AG08396 (cell line): ENCODE data around the gene RIIAD1.
"Not testable (repeated sequence)": the region's sequence is repeated elsewhere in the genome, so short reads cannot be mapped to it uniquely, and the experiment has no call there.

Experiments used
- DNase-seq: peaks from one replicate; pipeline ENCODE4 v3.0.0; 2012; ENCODE audit warnings: low spot score, mixed read lengths

Gene RIIAD1

DNA sequence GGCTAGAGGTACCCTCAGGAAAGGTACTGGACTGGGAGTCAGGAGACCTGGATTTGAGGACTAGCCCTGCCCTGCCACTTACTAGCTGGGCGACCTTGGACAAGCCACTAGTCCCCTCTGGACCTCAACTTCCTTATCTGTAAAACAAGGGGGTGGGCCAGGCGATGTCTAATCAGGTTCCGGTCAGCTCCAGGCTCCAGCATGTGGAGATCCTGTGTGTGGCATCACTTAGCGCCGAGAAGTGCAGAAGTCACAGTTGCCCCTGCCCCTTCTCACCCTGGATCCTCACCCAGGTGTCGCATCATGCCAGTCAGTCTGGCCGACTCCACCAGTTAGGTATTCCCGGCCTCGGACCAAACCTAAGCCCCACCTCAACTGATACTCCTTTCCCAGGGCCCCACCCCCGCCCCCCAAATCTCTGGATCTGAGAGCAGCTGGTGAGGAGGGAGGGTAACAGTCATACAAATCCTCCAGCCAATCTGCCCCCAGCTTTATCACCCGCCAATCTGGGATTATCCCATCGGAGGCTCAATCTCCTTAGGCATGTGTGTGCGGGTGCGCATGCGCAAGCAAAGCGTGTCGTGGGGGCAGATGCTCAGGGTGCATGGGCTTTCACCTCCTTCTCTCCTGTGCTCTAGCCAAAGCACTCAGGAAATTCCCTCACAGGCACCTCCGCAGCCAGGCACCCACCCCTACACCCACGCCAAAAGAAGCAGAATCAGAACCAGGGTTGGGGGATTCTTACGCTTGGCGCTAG lies 10.1 kb upstream of the RIIAD1 start:
- no peak for DNase-seq

DNA sequence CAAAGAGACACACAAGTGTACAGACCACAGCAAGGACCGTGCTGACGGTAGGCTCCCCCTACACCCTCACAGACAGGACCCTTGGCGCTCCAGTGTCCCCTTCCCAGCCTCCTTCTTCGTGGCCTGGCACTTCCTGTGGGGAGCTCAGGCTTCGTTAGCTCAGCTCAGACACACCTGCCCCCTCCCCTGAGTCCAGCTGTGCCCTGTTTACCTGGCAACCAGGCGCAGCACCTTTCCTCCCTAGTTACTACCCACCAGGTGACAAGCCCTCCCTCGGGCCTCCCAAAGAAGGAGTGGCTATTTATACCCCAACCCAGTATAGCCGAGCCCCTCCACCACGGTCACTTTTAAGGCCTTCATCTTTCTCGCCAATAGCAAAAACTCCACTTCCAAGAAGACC lies 9.4 kb upstream of the RIIAD1 start:
- no peak for DNase-seq

DNA sequence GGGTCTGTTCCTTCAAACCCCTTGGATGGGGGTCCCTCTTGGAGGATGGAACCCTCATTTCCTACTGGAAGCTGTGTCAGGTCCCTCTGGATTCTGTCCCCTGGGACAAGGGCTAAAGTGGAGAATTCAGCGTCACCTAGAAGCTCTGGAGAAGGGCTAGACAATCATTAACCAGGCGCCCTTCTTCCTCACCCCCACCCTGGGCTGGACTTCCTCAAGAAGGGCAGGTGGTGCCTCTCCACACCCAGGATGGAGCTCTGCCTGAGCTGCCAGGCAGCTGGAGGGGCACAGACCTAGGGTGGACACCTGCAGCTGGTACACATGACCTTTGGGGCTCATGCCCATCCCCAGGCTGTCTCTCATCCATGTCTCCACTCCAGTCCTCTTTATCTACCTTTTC lies 8.3 kb upstream of the RIIAD1 start:
- DNase-seq: no peak

DNA sequence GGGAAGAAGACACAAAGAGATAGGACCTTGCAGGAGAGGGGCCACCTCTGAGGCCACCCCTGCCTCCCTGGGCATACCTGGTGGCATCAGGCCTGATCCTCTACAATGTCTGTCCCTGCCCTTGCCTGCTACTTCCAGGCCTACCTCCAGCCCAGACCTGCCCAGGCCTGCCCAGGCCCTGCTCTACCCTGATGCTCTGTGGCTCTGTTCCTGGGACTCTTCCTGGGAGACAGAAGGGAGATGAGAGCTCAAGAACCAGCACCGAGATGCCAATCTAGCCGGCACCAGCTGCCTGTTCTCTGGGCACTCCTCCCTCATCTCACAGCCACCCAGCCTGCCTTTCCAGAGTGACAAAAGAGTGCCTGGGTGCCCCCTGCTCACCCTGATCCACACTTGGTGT lies 7.4 kb upstream of the RIIAD1 start:
- no peak for DNase-seq

DNA sequence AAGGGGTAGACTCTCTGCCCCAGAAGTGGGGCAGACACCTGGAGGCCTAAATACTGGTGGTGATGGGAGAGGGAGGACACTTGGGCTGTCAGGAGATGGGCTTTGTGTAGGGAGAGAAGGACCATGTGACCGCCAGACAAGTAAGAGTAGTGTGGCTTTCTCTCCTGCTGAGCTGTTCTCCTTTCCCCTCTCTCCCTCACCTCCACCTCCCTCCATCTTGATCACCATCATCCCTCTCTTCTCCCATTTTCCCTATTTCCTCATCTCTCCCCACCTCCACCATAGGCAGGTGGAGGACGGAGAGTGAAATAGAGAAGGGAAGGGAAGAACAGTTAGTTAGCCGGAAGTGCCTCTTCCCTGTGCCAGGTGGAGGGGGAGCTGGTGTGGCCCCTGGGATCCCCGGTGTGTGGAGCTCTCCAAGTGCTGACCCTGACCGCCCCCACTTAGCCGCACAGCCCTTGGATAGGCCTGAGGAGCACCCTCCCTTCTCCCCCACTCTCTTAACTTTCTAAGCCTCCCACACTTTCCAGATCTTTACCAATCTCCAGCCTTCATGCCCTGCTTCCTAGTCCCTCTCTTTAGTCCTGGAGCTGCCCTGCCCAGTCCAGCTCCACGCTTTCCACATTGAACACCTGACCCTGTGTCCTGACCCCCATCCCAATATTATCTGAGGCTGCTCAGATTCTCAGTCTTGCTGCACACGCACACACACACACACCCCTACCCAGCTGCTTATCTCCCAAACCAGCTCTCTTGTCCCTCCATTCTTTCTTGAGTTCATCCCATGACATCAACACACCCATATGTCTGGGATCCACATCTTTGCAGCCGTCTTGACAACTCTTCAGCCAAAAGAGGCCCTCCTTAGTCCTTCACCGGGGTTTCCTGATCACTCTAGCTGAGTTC lies 6.2 kb upstream of the RIIAD1 start:
- no peak for DNase-seq

GRCh38 chr1:151715726-151716404 lies 5.5 kb upstream of the RIIAD1 start:
- no peak for DNase-seq

DNA sequence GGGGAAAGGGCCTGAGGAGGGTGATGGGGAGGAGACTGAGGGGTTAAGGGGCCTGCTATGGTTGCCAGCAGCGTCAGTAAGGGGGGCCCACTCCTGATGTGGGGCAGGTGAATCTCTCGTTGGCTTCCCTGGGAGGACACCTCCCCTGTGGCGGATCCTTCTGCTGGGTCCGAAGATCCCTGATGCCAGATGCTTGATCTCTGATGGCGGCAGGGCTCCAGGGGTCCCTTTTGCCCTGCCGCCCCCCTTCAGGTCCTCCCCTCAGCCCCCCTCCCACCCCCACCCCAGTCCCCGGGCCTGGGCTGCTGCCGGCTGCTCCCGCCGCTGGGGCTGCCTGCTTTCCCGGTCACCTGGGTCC lies 4.9 kb upstream of the RIIAD1 start:
- DNase-seq: no peak

DNA sequence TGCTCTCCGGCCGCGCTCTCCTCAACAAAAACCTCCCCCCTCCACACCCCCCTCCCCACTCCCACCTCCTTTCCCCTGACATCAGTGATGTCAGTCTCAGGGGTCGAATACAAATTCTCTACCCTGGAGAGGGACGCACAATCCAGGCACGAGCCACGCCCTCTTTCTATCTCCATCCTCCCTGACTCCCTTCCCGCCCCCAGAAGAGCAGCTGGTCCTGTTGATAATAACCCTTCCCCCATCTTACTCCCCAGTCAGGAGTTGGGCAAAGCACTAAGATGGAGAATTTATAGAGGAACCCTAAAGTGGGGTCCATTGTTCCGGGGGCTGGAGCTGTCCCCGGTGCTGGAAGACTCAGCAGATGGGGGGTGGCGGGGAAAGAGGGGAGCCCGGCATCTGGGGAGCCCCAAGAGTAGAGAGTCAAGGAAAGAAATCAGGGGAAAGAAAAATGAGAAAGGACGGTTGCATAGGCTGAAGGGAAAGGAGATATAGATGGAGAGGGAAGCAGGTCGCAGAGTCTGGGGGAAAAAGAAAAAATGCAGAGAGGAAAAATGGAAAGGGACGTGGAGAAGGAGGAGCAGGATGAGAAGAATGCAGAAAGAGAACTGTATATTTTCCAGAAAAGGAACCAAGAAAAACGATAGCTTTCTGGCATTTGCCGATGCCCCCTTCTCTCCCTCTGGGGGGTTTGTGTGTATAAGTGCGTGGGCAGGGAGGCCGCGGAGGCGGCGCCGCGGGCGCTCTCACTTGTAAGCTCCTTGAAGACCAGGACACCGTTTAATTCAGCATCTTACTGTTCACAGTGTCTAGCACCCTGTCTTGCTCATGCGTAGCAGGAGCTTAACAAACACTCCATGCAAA lies 4.3 kb upstream of the RIIAD1 start, which contains the start of gene CELF3:
TSS of gene CELF3 (minus strand) at position 33 of the 861 bp plus-strand sequence. CDS start 783 bp downstream, outside the sequence.
- DNase-seq: peak; percentile 50

DNA sequence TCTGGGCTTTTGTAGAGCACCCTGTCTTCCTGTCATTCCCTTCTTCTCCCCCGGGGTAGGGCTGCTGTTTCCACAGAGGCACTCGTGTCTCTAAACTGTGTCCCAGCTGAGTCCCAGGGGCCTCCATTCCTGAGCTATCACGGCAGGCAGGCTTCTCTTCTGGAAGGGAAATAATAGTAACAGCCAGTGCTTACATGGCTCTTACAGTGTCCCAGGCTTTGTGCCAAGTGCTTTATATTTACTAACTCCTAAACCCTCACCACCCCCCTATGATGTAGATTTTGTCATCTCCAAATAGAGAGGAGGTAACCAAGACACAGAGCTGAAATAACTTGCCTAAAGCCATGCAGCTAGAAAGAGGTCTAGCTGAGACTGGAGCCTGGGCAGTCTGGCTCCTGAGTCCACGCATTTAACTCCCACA lies 3.3 kb upstream of the RIIAD1 start:
- DNase-seq: no peak

DNA sequence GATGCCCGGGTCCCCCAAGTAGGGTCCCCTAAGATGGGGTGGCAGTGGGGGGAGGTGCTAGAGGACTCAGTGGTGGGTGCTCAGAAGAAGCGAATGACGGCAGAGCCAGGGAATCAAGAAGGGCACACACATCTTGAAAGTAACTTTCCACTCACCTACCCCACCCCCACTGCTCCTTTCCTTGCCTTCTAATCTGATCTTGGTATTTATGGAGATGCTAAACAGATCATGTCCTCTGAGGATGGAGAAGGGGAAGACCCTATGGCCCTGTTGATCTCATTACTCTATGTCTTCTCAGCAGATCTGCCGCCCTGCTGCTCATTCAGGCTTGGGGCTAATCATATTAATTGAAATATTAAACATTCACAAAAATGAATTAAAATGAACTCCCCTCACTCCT lies 2.7 kb upstream of the RIIAD1 start:
- DNase-seq: no peak

GRCh38 chr1:151720125-151720524 lies 1.2 kb upstream of the RIIAD1 start:
- DNase-seq: no peak

GRCh38 chr1:151720554-151720953 lies 768 bp upstream of the RIIAD1 start:
- peak; percentile 64 for DNase-seq

- DNase-seq: no peak
Measured at GRCh38 chr1:151721788-151722510, 627 bp downstream of the RIIAD1 start.

DNA sequence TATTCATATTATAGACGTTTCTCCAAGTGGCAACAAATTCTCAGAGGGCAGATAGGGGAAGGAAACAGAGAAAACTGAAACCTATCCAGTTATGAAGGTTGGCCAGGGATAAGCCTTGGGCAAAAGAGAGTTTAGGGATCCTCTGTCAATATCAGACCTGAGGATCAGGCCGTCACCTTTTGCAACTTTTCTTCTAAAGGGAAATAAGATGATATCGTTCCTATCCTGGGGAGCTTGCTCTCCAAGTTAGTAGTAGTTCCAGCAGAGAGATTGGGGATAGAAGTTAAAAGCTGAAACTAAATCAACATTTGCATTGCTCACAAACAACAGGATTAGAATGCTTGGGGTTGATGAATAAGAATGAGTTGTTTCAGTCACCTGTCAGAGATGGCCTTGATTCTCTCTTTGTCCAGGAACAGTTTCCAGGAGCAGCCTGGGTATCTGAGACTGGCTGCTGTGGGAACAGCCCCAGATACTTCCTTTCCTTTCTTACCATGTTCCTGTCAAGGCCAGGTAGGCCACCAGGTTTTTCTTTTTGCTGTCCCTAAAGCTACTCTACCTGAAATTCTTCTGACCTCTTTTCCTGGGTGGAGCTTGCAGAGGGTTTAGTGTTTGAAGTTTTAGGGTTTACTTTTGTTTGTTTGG lies 2.5 kb downstream of the RIIAD1 start:
- DNase-seq: no peak

- peak; percentile 44 for DNase-seq
Measured at GRCh38 chr1:151728151-151729054, 7.1 kb downstream of the RIIAD1 start.

DNA sequence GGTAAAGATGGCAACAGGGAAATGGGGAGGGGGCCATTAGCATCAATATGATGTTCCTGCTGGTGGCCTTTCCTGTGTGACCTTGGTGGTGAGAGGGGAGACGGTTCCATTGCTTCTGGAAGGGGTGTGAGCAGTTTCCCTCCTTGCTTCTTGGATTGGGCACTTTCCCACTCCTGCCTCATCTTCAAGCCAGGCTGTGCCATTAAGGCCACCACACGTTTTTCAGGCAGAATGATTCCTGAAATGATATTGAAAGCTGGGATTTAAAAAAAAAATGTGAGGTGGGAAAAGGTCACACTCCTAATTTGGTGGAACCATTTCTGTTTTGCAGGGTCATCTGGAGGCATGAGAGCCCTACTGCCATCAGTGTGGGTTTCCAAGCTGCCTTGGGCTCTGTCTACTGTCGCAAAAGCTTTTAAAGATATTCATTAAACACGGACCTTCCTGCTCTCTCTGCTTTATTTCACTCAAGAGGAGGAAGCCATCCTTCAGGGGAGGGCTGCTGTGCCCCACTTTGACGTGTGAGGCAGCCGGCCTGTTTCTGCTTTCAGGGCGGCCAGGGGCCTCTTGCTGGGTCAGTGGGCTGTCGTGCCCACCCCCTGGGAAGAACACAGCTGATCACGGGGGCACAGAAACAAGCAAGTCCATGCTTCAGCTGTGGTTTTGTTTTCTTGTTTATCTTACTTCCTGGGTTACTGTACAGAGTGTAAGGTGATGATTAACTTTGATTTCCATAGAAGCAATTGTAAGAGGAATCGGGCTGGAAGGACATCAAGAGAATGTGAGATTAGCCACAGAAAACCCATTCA lies 8.0 kb downstream of the RIIAD1 start:
- DNase-seq: no peak

GRCh38 chr1:151729966-151730291 lies 8.6 kb downstream of the RIIAD1 start:
- DNase-seq: no peak

DNA sequence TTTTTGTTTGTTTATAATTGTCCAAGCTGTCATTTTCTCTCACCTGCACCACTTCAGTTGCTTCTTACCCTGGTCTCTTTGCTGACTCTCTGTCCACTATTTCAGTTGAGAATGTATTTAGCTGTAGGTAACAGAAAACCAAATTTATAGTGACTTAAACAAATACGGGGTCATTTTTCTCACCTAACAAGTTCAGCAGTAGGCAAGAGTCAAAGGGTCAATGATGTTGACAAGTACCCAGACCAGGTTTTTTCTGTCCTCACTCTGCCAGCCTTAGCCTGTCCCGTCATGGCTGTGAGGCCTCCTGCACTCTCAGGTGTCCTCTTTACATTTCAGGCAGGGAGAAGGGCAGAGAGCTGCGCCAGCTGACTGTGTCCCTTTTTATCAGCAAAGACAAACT lies 11.8 kb downstream of the RIIAD1 start:
- DNase-seq: no peak

DNA sequence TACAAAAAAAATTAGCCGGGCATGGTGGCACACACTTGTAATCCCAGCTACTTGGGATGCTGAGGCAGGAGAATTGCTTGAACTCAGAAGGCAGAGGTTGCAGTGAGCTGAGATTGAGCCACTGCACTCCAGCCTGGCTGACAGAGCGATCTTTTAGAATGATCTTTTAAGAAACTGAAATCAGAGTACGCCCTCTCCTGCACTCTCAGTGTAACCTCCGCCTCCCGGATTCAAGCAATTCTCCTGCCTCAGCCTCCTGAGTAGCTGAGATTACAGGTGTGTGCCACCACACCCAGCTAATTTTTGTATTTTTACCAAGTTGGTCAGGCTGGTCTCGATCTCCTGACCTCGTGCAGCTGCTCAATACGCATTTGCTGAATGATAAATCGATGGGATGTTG lies 12.7 kb downstream of the RIIAD1 start:
- not testable (repeated sequence) for DNase-seq
